GM23248 (cell line): ENCODE data around the gene ZG16B. TPM values are rescaled to one million over a fixed set of nuclear protein-coding genes. Genes with fewer than 3 reads are reported as not detected.

ENCODE experiments used
- DNase-seq: peaks from one replicate; pipeline ENCODE4 v3.0.0-alpha.2; 2015
- H2AFZ ChIP-seq: fragments of 200-600 bp; sonication (generic); 2 replicates; pipeline ENCODE4 v1.6.1; 2016; ENCODE audit warnings: antibody characterized with exemption
- H3F3A ChIP-seq: fragments of 200-600 bp; sonication (generic); 2 replicates; pipeline ENCODE4 v1.6.1; 2016; ENCODE audit warnings: mild to moderate bottlenecking, antibody characterized with exemption, mixed run types; ENCODE audit not compliant: insufficient read depth
- H3K27ac ChIP-seq: fragments of 200-600 bp; sonication (generic); 2 replicates; pipeline ENCODE4 v1.5.1; 2016; ENCODE audit warnings: mild to moderate bottlenecking
- H3K27me3 ChIP-seq: fragments of 200-600 bp; sonication (generic); replicated peaks from 2 replicates; pipeline ENCODE4 v1.6.1; 2016; ENCODE audit warnings: mild to moderate bottlenecking; ENCODE audit not compliant: insufficient read depth
- H3K36me3 ChIP-seq: fragments of 200-600 bp; sonication (generic); 2 replicates; pipeline ENCODE4 v1.6.1; 2016; ENCODE audit warnings: low read depth, mild to moderate bottlenecking
- H3K4me1 ChIP-seq: fragments of 200-600 bp; sonication (generic); 2 replicates; pipeline ENCODE4 v1.6.1; 2016; ENCODE audit warnings: mild to moderate bottlenecking; ENCODE audit not compliant: insufficient read depth
- H3K4me2 ChIP-seq: fragments of 200-600 bp; sonication (generic); one replicate; pipeline ENCODE4 v1.6.1; 2016; ENCODE audit warnings: mild to moderate bottlenecking; ENCODE audit not compliant: unreplicated experiment
- H3K4me3 ChIP-seq: fragments of 200-600 bp; sonication (generic); 2 replicates; pipeline ENCODE4 v1.5.1; 2016; ENCODE audit warnings: mild to moderate bottlenecking
- H3K79me2 ChIP-seq: fragments of 200-600 bp; sonication (generic); 2 replicates; pipeline ENCODE4 v1.6.1; 2016; ENCODE audit warnings: mild to moderate bottlenecking; ENCODE audit not compliant: insufficient read depth
- H3K9ac ChIP-seq: fragments of 200-600 bp; sonication (generic); 2 replicates; pipeline ENCODE4 v1.6.1; 2016; ENCODE audit warnings: mild to moderate bottlenecking
- H3K9me2 ChIP-seq: fragments of 200-600 bp; sonication (generic); 2 replicates; pipeline ENCODE4 v1.6.1; 2016; ENCODE audit warnings: mixed run types, mild to moderate bottlenecking, moderate library complexity; ENCODE audit not compliant: insufficient read depth
- H3K9me3 ChIP-seq: fragments of 200-600 bp; sonication (generic); one replicate; pipeline ENCODE4 v1.6.1; 2017; ENCODE audit warnings: low read depth
- H4K20me1 ChIP-seq: fragments of 200-600 bp; sonication (generic); 2 replicates; pipeline ENCODE4 v1.6.0; 2016; ENCODE audit not compliant: insufficient read depth
- EZH2 ChIP-seq: fragments of 200-600 bp; sonication (generic); IDR thresholded peaks from 2 replicates; pipeline ENCODE4 v1.6.1; 2018; ENCODE audit warnings: antibody characterized with exemption, mild to moderate bottlenecking; ENCODE audit not compliant: insufficient read depth, poor library complexity, severe bottlenecking
- EZH2phosphoT487 ChIP-seq: fragments of 200-600 bp; sonication (generic); IDR thresholded peaks from 2 replicates; pipeline ENCODE4 v1.6.1; 2018; ENCODE audit warnings: antibody characterized with exemption, moderate library complexity, mild to moderate bottlenecking, low read depth; ENCODE audit not compliant: insufficient read depth
- WGBS, 2 experiments: methylation state at CpG; one replicate each; pipeline ENCODE4 v1.1.6; 2015 to 2017; ENCODE audit warnings: low lambda C conversion rate in 2 of 2, low coverage in 1 of 2; ENCODE audit errors: missing lambda C conversion rate in 2 of 2; 5-methylcytosine and 5-hydroxymethylcytosine counted together
- in situ Hi-C: fragments of 300-500 bp; cut with MboI; formaldehyde crosslinking; loops from 2 replicates; pipeline ENCODE4 v1.15.0; 2020
- polyA plus RNA-seq: library from polyadenylated mRNA; unstranded; fragments of >200 nt; fragmentation: Nextera tagmentation; extraction: Ambion mirVana; gene quantifications from 2 replicates; pipeline ENCODE4 v1.2.1, GENCODE V29; 2016
- total RNA-seq: library from RNA; depleted of rRNA; stranded (reverse); fragments of >200 nt; shearing (Covaris generic); gene quantifications from 2 replicates; pipeline ENCODE4 v1.2.3, GENCODE V29; 2014

The ZG16B gene
- total and polyA plus RNA-seq, 2 experiments from 2014 or later, result not detected

DNA sequence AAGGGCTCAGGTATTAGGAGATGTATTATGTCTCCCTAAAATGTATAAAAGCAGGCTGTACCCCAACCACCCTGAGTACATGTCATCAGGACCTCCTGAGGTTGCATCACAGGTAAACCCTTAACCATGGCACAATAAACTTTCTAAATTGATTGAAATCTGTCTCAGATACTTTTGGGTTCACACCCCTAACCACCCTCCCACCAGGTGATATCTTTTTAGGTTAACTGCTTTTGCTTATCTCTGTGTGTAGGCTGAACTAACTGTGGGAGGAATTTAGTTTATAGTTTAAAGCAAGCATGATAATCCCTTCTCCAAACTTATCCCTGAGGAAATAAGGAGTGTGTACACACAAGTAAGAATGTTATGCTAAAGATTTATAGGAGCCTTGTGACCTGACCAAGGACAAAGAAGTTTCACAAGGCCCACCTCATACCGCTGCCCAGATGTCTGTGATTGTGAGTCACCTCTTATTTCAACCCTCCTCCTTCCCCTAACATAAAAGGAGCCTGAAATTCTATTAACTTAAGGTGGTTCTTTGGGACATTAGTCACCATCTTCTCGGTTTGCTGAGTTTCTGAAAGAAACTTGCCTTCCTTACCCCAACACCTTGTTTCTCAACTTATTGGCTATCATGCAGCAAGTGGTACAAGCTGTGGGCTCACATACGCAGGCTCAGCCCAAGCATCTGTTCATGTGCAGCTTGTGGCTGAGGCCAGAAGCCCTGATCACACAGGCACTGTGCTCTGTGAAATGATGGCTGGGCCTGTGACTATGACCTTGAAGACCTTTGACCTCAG is 16.6 kb downstream of the ZG16B start:
- peaks cover 12% of the 10 kb centered on the region for H3F3A ChIP-seq
- no peak overlapping the region for H3K4me2 ChIP-seq

DNA sequence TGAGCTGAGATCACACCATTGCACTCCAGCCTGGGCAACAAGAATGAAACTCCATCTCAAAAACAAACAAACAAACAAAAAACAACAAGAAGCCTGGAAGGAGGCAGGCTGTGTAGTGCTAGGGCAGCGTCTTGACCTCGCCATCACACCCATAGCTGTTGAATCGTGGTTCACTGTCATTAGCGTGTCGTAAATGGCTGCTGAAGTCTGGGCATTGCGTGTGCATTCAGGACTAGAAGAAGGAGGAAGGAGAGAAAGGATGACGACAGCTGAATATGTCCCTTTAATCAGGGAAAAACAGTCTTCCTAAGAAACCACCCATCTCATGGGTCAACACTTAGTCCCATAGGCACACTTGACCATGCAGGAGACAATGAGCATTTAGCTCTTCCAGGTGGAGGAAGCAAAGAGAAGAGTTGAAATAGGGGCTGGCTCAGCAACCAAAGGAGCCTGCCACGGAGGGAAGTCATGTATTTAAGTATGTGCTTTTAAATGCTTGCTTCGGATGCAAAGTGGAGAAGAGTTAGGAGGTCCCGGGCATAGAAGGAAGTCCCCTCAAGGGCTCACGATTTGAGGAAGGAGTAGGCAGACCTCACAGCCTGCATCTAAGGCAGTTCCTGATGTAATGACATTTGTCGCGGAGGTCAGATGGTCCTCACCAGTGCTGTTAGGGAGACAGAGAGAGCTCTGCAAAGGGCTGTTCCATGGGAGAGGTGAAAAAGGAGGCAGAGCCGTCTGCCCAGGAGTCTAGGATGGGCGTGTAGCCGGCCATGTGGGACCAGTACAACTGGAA is 19.0 kb downstream of the ZG16B start:
- no peak for DNase-seq
- Histone ChIP-seq H3K27ac (no peak overlapping the region), H3K9me2 (no peaks in the 10 kb centered on the region), H2AFZ (no peak overlapping the region), H3K4me3 (no peak overlapping the region), H3K27me3 (no peaks in the 10 kb centered on the region), H3K36me3 (no peaks in the 10 kb centered on the region), H3K4me1 (peaks cover 10% of the 10 kb centered on the region; the same call in 1 of the 2 replicates), H3K4me2 (no peak overlapping the region), H3K9me3 (no peaks in the 10 kb centered on the region), H3K79me2 (no peaks in the 10 kb centered on the region), H3F3A (peaks cover 12% of the 10 kb centered on the region), H4K20me1 (no peaks in the 10 kb centered on the region), H3K9ac (no peak overlapping the region)
- TF ChIP-seq EZH2phosphoT487, result no peak
- TF ChIP-seq EZH2, result no peak
- 67 to 69% methylated on average over 16 of the region's 16 CpGs for WGBS, 2 experiments
- in situ Hi-C loops, result no loop called here

More for the DNA sequence above, 16.6 kb downstream of the ZG16B start:
- in situ Hi-C loops, result no loop called here
- Histone ChIP-seq H3K4me1 (peaks cover 10% of the 10 kb centered on the region; the same call in 1 of the 2 replicates), H3K36me3 (no peaks in the 10 kb centered on the region), H3K4me3 (no peak overlapping the region), H3K9me2 (no peaks in the 10 kb centered on the region), H3K27me3 (no peaks in the 10 kb centered on the region), H3K9me3 (no peaks in the 10 kb centered on the region), H4K20me1 (no peaks in the 10 kb centered on the region), H3K9ac (no peak overlapping the region), H2AFZ (no peak overlapping the region), H3K79me2 (no peaks in the 10 kb centered on the region), H3K27ac (no peak overlapping the region)
- DNase-seq, result peak; percentile 81
- 13 to 25% methylated on average over 3 of the region's 3 CpGs for WGBS, 2 experiments
- TF ChIP-seq EZH2 (no peak), EZH2phosphoT487 (no peak)

DNA sequence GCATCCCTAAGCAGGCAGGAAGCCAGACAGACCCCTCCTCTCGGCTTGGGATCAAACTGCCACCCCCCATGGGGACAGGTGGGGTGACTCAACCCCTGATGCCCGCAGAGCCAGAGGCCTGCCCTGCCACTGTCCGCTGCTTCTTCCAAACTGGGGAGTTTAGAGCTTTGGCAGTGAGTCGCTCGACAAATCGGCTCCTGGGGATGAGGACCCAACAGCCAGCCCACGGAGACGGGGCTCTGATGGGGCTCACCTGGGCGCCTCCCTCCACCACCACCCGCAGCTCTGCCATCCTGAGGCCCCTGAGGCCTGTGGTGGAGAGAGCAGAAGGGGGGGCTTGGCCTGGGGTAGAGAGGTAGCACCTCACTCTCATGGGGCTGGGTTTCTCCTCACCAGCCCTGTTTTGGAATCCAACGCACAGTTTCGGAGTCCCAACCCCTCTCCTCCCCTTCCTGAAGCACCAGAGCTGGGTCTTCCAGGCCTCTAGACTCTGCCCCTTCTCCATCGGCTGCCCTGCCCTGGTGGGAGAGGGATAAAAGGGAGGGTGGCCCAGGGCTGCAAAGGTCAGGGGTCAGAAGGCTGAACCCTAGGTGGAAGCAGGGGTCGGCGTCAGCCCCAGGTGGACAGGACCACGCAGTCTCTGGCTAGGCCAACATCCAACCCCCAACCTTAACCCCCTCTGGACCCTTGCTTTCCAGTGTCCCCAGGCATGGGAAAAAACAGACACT is 22.1 kb downstream of the ZG16B start:
- Histone ChIP-seq H3K27me3 (no peaks in the 10 kb centered on the region), H3K9me3 (no peaks in the 10 kb centered on the region), H4K20me1 (no peaks in the 10 kb centered on the region), H3K4me2 (no peak overlapping the region), H3K4me3 (no peak overlapping the region), H2AFZ (no peak overlapping the region), H3K9ac (no peak overlapping the region), H3K79me2 (no peaks in the 10 kb centered on the region), H3K36me3 (no peaks in the 10 kb centered on the region), H3K4me1 (0 out of 2 replicates have a peak, but pooled peaks cover 1% of the 10 kb centered on the region), H3K27ac (no peak overlapping the region), H3F3A (peaks cover 3% of the 10 kb centered on the region), H3K9me2 (no peaks in the 10 kb centered on the region)
- TF ChIP-seq EZH2phosphoT487, result no peak
- no peak for TF ChIP-seq EZH2
- WGBS, 2 experiments, result 61 to 65% methylated on average over 16 of the region's 16 CpGs
- DNase-seq, result no peak
- in situ Hi-C loops, result no loop called here
